Duodenal mucosa (tissue), 2 donors: ENCODE results near the gene SDSL.

Experiments
- H3K27ac ChIP-seq: one replicate; pipeline ENCODE4 v1.7.0; 2013; ENCODE audit warnings: low read depth, low read length
- H3K27me3 ChIP-seq, 2 donors: one replicate each; pipeline ENCODE4 v1.7.0; 2013; ENCODE audit warnings: low read length in 2 of 2, control low read depth in 1 of 2; ENCODE audit not compliant: insufficient read depth in 2 of 2, control insufficient read depth in 1 of 2
- H3K36me3 ChIP-seq, 2 donors: one replicate each; pipeline ENCODE4 v1.7.0; 2013; ENCODE audit warnings: low read length in 2 of 2, control low read depth in 1 of 2; ENCODE audit not compliant: insufficient read depth in 2 of 2, control insufficient read depth in 1 of 2
- H3K4me1 ChIP-seq, 2 donors: one replicate each; pipeline ENCODE4 v1.7.0; 2013; ENCODE audit warnings: low read length in 2 of 2, control low read depth in 1 of 2; ENCODE audit not compliant: insufficient read depth in 2 of 2, control insufficient read depth in 1 of 2
- H3K4me3 ChIP-seq, 2 donors: one replicate each; pipeline ENCODE4 v1.7.0; 2013; ENCODE audit warnings: low read length in 2 of 2, low read depth in 1 of 2
- H3K9ac ChIP-seq, 2 donors: one replicate each; pipeline ENCODE4 v1.7.0; 2013; ENCODE audit warnings: low read length in 2 of 2, low read depth in 1 of 2
- H3K9me3 ChIP-seq, 2 donors: one replicate each; pipeline ENCODE4 v1.7.0; 2013; ENCODE audit warnings: low read length in 2 of 2, control low read depth in 1 of 2; ENCODE audit not compliant: control insufficient read depth in 1 of 2

SDSL gene

DNA sequence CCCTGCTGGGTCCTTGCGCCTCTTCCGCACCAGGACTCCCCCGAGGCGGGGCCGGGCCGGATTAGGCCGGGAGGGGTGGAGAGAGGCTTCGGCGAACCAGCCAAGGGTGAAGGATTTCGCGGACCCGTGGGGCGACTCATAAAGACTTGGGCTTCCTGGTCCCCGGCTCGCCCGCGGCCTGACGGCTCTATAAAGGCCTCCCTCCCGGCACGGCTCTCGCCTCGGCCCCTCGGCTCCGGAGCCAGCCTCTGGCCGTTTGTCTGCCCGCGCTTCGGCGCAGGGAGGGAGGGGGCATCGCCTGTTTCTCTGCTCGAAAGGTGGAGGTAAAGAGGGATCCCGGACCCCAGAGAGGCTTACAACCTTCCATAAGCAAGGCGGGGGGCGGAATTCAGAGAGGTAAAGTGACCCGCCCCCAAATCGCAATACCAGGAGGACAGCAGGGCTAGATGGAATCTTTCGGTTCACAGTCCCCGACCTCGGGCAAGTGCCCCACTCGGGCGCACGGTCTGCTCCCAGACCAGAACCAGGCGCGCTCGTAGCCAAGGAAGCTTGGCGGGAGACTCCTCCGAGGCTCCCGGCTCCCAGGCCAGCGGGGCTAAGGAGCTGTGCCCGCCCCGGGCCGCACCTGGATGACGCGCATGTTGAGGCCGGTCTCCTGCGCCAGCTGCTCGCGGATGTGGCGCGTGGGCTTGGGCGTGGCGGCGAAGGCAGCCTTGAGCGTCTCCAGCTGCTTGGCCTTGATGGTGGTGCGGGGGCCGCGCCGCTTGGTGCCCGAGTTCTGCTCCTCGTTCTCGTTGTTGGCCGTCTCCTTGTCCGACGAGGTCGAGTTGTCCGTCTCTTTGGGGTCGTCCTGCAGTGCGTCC, 45.6 kb downstream of the SDSL start:
- H3K9ac ChIP-seq = no peak overlapping the region
- peak overlapping the region; percentile 62 to 65 for H3K4me3 ChIP-seq
- no peaks in the 10 kb centered on the region for H3K9me3 ChIP-seq
- H3K27me3 ChIP-seq = peaks cover 87 to 92% of the 10 kb centered on the region in 2 donors
- no peaks in the 10 kb centered on the region for H3K36me3 ChIP-seq
- H3K4me1 ChIP-seq = peaks cover 0 to 8% of the 10 kb centered on the region in 2 donors
- H3K27ac ChIP-seq = no peak overlapping the region

DNA sequence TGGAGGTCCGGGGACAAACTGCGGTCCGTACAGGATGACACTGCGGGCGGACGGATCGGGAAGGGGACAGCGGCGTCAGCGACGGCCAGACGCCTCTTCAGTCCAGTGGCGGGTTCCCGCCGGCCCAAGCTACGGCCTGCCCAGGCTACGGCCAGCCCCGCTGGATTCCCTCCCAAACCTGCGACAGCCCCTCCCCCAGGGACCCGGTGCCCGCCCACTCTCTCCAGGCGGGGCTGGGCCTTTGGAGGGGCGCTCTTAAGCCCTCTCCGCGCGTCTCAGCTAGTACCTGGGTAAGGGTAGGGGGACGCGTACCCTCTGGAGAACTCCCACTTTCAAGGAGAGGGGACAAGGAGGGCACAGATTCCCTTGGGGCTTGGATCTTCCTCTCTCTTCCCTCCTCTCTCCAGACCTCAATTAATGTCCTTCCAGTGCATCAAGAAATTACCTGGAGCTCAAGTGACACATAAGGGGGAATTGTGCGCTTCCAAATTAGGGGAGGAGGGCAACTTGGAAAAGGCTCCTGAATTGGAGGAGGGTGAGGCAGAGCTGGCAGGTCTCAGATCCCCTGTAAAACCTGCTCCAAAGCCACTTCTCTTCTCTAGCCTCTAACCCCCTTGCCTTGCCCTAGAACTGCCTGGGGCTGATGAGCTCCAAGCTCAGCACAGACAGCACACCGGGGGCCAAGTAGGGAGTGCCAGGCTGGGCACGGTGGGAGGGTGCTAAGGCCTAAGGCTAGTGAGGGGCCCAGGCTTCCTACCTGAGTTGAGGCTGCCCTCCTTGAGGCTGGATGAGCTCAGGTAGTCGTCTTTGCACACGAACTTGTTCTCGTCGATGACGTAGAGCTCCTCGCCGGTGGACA, 46.4 kb downstream of the SDSL start:
- no peak overlapping the region for H3K27ac ChIP-seq
- peaks cover 88 to 96% of the 10 kb centered on the region in 2 donors for H3K27me3 ChIP-seq
- no peaks in the 10 kb centered on the region for H3K36me3 ChIP-seq
- no peaks in the 10 kb centered on the region for H3K9me3 ChIP-seq
- no peak overlapping the region for H3K4me3 ChIP-seq
- no peak overlapping the region for H3K9ac ChIP-seq
- H3K4me1 ChIP-seq = peaks cover 0 to 8% of the 10 kb centered on the region in 2 donors

DNA sequence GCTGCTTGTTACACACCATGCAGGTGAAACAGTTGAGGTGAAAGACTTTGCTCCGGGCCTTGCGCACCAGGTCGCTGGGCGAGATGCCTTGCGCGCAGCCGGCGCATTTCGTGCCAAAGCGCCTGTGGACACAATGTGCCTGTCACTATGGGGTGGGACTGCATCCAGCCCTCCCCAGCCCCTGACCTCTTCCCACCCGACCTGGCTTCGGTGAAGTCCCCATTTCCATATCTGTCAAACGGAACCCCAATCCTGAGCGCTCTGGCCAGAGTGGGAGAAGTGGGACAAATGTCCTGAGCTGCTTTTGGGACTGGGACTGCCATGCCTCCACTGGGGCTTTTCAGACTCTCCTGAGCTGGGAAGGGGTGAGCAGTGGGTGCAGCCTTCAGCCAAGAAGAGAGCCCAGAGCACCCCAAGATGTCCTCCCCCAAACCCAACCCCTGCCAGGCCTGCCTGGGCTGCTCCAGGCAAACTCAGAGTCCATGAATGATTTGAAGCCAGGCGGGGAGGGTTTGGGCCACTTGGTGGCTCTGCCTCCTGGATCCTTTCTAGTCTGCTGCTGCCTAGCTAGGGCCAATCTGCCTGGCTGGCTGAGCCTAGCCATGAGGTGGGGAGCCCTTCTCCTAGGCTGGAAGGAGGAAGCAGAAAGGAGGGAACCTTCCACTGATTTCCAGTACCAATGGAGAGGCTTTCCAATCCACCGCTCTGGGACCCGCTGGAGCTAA, 47.2 kb downstream of the SDSL start:
- Histone ChIP-seq H3K27ac (no peak overlapping the region), H3K36me3 (no peaks in the 10 kb centered on the region), H3K4me3 (no peak overlapping the region), H3K9me3 (no peaks in the 10 kb centered on the region), H3K4me1 (peaks cover 0 to 8% of the 10 kb centered on the region in 2 donors), H3K27me3 (peaks cover 86 to 96% of the 10 kb centered on the region in 2 donors), H3K9ac (no peak overlapping the region)

GRCh38 chr12:113469949-113470743, 48.0 kb downstream of the SDSL start:
- no peaks in the 10 kb centered on the region for H3K9me3 ChIP-seq
- H3K36me3 ChIP-seq = no peaks in the 10 kb centered on the region
- no peak overlapping the region for H3K4me3 ChIP-seq
- peaks cover 86 to 96% of the 10 kb centered on the region in 2 donors for H3K27me3 ChIP-seq
- H3K27ac ChIP-seq = no peak overlapping the region
- H3K4me1 ChIP-seq = peaks cover 0 to 8% of the 10 kb centered on the region in 2 donors
- H3K9ac ChIP-seq = no peak overlapping the region

DNA sequence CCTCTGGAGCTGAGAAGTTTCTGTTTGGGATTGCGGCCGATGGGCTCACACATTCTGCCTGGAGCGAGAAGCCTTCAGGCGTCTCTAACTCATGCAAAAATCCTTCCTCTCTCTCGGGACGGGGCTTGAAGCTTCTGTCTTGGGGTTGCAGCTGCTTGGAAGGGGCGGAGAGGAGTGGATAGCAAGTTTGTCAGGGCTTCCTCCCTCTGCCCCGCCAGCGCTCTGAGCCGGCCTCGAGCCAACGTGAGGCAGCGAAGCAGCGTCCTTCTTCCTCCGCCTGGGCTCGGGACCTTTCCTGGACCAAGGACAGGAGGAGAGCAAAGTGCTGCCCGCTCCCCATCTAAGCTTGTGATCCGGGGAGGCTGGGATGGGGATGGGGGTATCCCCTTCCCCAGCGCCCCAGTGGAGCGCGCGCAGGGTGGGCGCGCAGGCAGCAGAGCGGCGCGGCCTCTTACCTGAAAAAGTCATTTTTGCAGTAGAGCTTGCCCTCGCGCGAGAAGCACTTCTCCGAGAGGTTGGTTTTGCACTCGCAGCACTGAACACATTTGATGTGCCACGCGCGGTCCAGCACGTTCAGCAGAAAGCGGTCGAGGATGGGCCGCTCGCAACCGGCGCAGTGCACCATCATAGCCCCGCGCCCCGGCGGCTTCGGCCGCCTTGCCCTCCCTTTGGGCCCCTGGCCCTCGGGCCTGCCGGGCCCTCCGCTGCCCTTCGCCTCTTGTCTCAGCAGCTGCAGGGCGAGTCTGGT, 48.9 kb downstream of the SDSL start:
- no peaks in the 10 kb centered on the region for H3K36me3 ChIP-seq
- peaks cover 0 to 8% of the 10 kb centered on the region in 2 donors for H3K4me1 ChIP-seq
- H3K27me3 ChIP-seq = peaks cover 88 to 95% of the 10 kb centered on the region in 2 donors
- H3K9me3 ChIP-seq = no peaks in the 10 kb centered on the region
- H3K9ac ChIP-seq = no peak overlapping the region
- H3K4me3 ChIP-seq = no peak overlapping the region
- no peak overlapping the region for H3K27ac ChIP-seq

GRCh38 chr12:113471619-113472171, 49.5 kb downstream of the SDSL start, which contains the start of gene LHX5:
Gene LHX5, minus strand, starts transcription at chr12:113471871. Its CDS starts 373 bp downstream, at chr12:113471498.
- H3K4me3 ChIP-seq = no peak within 1 kb of the TSS
- H3K27ac ChIP-seq = no peak within 1 kb of the TSS
- H3K4me1 ChIP-seq = peaks cover 0 to 8% of the 10 kb centered on the region in 2 donors
- no peaks in the 10 kb centered on the region for H3K9me3 ChIP-seq
- peaks cover 81 to 91% of the 10 kb centered on the region in 2 donors for H3K27me3 ChIP-seq
- no peaks in the 10 kb centered on the region for H3K36me3 ChIP-seq
- no peak within 1 kb of the TSS for H3K9ac ChIP-seq

- Histone ChIP-seq H3K9ac (no peak overlapping the region), H3K4me1 (peaks cover 0 to 8% of the 10 kb centered on the region in 2 donors), H3K36me3 (no peaks in the 10 kb centered on the region), H3K27me3 (peaks cover 79 to 88% of the 10 kb centered on the region in 2 donors), H3K4me3 (no peak overlapping the region), H3K27ac (no peak overlapping the region), H3K9me3 (no peaks in the 10 kb centered on the region)
These were observed 50.3 kb downstream of the SDSL start for GRCh38 chr12:113472191-113473121.

- Histone ChIP-seq H3K4me3 (no peak overlapping the region), H3K4me1 (no peaks in the 10 kb centered on the region), H3K27me3 (peaks cover 82 to 89% of the 10 kb centered on the region in 2 donors), H3K36me3 (no peaks in the 10 kb centered on the region), H3K9me3 (no peaks in the 10 kb centered on the region), H3K9ac (no peak overlapping the region), H3K27ac (no peak overlapping the region)
These were observed 51.2 kb downstream of the SDSL start for GRCh38 chr12:113473400-113473799.
